HFFc6 (cell line): Measurements from ENCODE around the gene INSC. TPM values are rescaled to one million over a fixed set of nuclear protein-coding genes. Genes with fewer than 3 reads are reported as not detected.
A peak's percentile ranks its signal among the peaks of the same experiment; 100 is the strongest.

Experiments used
- DNase-seq: peaks from one replicate; pipeline ENCODE4 v3.0.0-alpha.2; 2018
- H3K27ac Mint-ChIP-seq: 2 replicates; pipeline ENCODE4 v1.8.0; 2020; ENCODE audit warnings: mild to moderate bottlenecking, mixed read lengths
- H3K27me3 Mint-ChIP-seq: 2 replicates; pipeline ENCODE4 v1.8.0; 2021; ENCODE audit warnings: mild to moderate bottlenecking, moderate library complexity, mixed read lengths; ENCODE audit not compliant: insufficient read depth
- H3K36me3 Mint-ChIP-seq: 2 replicates; pipeline ENCODE4 v1.8.0; 2021; ENCODE audit warnings: low read depth, mixed read lengths
- H3K4me1 Mint-ChIP-seq: 2 replicates; pipeline ENCODE4 v1.8.0; 2020; ENCODE audit warnings: low read depth, mixed read lengths
- H3K4me3 Mint-ChIP-seq: 2 replicates; pipeline ENCODE4 v1.8.0; 2020; ENCODE audit warnings: mild to moderate bottlenecking, moderate library complexity, mixed read lengths
- H3K9me3 Mint-ChIP-seq: 2 replicates; pipeline ENCODE4 v1.8.0; 2020; ENCODE audit warnings: mild to moderate bottlenecking, mixed read lengths
- total RNA-seq, 6 experiments: library from RNA; stranded (reverse); fragmentation: NEBNext Ultra II Directional; extraction: Animal tissue kit (Norgen Biotek cat#: 25700); gene quantifications; 2 replicates in 1 of 6; 3 replicates in 5 of 6; pipeline ENCODE4 v1.2.3, GENCODE V29; 2021
- TF ChIP-seq, protein P1 (sequence below): fragments of 200-600 bp; sonication (generic); IDR thresholded peaks from 2 replicates; pipeline ENCODE4 v1.5.0; 2021; ENCODE audit warnings: antibody characterized with exemption, mild to moderate bottlenecking

INSC gene
- total RNA-seq, 6 experiments from 2014 or later: 0.08 to 0.43 (median 0.16) TPM

DNA sequence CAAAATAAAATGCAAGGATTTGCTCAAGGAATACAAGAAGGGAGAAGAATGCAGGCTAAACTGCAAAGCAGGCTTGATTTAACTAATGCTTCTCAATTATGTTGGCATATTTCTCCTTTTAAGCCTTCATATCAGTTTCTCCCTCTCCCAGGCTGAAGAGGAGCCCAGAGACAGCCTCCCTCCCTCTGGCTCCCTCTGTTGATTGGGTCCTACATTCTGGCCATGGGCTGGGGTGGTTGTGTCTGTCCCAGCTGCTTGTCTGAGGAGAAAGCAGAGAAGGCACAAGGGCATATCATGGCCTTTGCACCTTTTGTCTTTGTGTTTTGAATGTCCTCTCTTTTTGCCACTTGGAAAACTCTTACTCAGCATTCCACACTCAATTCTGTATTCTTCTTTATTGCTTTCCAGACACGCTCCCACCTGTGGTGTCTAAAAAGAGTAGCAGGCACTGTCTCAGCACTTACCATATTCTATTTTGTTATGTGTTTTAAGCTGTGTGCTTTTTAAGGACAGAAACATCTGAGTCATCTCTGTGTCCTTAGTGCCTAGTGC, 77.4 kb downstream of the INSC start:
- TF ChIP-seq, protein P1, sequence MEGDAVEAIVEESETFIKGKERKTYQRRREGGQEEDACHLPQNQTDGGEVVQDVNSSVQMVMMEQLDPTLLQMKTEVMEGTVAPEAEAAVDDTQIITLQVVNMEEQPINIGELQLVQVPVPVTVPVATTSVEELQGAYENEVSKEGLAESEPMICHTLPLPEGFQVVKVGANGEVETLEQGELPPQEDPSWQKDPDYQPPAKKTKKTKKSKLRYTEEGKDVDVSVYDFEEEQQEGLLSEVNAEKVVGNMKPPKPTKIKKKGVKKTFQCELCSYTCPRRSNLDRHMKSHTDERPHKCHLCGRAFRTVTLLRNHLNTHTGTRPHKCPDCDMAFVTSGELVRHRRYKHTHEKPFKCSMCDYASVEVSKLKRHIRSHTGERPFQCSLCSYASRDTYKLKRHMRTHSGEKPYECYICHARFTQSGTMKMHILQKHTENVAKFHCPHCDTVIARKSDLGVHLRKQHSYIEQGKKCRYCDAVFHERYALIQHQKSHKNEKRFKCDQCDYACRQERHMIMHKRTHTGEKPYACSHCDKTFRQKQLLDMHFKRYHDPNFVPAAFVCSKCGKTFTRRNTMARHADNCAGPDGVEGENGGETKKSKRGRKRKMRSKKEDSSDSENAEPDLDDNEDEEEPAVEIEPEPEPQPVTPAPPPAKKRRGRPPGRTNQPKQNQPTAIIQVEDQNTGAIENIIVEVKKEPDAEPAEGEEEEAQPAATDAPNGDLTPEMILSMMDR: no peak
- H3K9me3 Mint-ChIP-seq: no peaks in the 10 kb centered on the region
- H3K4me1 Mint-ChIP-seq: peaks cover 26% of the 10 kb centered on the region
- no peaks in the 10 kb centered on the region; the same call in 1 of the 2 replicates for H3K36me3 Mint-ChIP-seq
- H3K27me3 Mint-ChIP-seq: no peaks in the 10 kb centered on the region
- DNase-seq: no peak
- no peak overlapping the region for H3K27ac Mint-ChIP-seq
- no peak overlapping the region for H3K4me3 Mint-ChIP-seq

DNA sequence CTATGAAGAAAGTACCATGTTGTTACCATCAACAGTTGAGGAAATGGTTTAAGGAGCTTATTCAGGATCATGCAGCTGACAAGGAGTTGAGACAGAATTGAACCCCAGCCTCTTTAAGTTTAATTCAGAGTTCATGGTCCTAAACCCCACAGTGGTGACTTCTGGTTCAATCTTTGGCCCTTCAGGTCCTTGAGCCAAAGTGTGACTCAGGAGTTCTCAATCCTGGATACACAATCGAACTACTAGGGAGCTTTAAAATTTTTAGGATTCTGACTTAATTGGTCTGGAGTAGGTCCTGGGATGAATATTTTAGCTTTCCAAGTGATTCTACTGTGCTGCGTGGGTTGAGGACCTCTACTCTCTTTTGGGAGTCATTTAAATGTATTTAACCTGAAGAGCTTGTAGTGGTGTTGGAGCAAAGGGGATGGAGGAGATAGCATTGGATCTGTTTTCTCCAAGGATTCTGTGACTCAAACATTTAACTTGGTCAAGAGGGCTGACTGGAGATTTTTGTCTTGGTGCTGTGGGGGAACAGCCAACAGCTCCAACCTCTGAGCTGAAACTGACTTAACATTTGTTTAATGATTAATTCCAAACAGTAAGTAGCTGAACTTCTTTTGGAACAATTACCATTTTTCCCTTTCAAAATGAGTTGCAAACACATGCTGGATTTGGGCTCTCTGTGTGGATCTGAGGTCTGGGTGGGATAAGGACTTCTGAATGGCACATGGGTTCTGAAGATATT, 80.1 kb downstream of the INSC start:
- no peaks in the 10 kb centered on the region for H3K9me3 Mint-ChIP-seq
- H3K27me3 Mint-ChIP-seq: no peaks in the 10 kb centered on the region
- H3K4me3 Mint-ChIP-seq: no peak overlapping the region; the same call in 1 of the 2 replicates
- peak overlapping the region; percentile 55 for H3K27ac Mint-ChIP-seq
- H3K4me1 Mint-ChIP-seq: peaks cover 38% of the 10 kb centered on the region
- TF ChIP-seq, protein P1: no peak
- peak; percentile 49 for DNase-seq
- no peaks in the 10 kb centered on the region for H3K36me3 Mint-ChIP-seq

DNA sequence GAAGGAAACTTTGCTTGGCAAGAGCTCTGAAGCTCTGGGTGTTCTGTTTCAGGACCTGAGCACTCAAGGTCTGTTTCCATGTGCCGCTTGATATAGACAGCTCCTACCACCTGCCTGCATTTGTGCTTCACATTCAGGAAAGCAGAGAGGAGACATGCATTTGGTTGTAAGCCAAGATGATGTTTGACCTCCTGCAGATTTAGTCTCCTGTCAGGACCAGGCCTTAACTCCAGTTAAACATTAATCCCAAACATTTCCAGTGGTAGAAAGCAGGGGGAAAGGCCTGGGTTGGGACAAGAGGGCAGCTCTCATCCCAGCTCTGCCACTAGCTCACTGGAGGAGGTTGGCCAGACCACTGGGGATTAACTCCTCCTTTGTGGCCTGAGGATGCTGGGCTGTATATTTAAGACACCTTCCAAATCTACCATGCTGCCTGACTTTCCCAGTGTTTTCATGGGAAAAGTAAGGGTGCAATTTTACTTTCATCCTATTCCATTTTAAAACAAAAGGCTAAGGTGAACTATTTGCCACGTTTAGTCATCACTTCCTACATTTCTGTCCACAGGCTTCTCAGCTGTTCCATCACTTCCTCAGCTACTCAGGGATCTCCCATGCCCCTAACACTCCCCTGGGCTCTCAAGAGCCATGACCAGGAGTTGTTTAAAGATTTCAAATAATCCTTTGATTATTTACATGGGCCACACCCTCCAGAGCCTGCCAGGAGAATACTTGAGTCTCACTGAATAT, 80.9 kb downstream of the INSC start:
- no peaks in the 10 kb centered on the region for H3K9me3 Mint-ChIP-seq
- no peaks in the 10 kb centered on the region for H3K27me3 Mint-ChIP-seq
- no peaks in the 10 kb centered on the region for H3K36me3 Mint-ChIP-seq
- TF ChIP-seq, protein P1: no peak
- no peak overlapping the region for H3K4me3 Mint-ChIP-seq
- peak overlapping the region; percentile 55 for H3K27ac Mint-ChIP-seq
- peaks cover 39% of the 10 kb centered on the region for H3K4me1 Mint-ChIP-seq
- no peak for DNase-seq

DNA sequence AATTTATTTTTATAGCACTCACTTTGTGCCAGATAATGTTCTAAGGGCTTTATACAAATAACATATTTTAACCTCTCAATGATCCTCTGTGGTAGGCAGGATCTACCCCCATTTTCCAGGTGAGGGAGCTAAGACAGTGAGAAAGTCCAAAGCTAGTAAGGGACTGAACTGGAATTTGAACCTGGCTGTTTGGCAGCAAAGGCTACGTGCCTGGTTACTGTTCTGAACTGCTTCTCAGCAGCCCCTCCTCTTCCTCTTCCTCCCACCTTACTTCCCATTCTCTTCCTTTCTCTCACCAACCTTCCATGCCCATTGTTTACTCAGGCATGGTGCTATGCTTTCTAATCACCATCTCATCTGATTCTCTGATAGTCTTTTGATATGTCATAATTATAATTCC, 82.0 kb downstream of the INSC start:
- Mint-ChIP-seq H3K4me1 (peaks cover 39% of the 10 kb centered on the region), H3K27ac (no peak overlapping the region), H3K9me3 (no peaks in the 10 kb centered on the region), H3K36me3 (no peaks in the 10 kb centered on the region), H3K4me3 (no peak overlapping the region), H3K27me3 (no peaks in the 10 kb centered on the region)
- DNase-seq: no peak
- TF ChIP-seq, protein P1: no peak

DNA sequence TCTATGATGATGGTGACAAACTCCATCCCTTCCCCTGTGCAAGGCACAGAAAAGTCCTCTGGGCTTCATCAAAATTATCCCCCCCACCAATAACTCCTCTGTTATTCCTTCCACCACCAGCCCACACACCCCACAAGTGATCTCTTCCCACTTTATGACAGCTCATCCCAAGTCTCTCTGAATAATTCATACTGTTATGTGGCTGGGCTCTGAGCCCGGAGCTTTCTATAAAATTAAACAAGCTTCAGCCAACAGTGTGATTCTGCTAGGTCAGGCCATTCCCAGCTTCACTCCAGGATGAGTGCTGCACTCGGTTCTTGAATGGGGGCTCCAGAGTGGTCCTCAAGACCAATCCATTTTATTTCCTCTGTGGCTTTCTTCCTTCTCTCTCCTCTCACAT, 83.0 kb downstream of the INSC start:
- H3K4me3 Mint-ChIP-seq: no peak overlapping the region
- DNase-seq: no peak

More for the DNA sequence above, 83.0 kb downstream of the INSC start:
- Mint-ChIP-seq H3K36me3 (no peaks in the 10 kb centered on the region), H3K9me3 (no peaks in the 10 kb centered on the region), H3K27ac (no peak overlapping the region), H3K4me1 (peaks cover 39% of the 10 kb centered on the region), H3K27me3 (no peaks in the 10 kb centered on the region)
- TF ChIP-seq, protein P1: no peak
